ENCODE data around the gene RNF149. TPM values are rescaled to one million over a fixed set of nuclear protein-coding genes. Genes with fewer than 3 reads are reported as not detected.

RNF149 gene
- total RNA-seq, 1 experiment from 2014 or later: 45.0 TPM

Other genes with a start within 250 kb of the RNF149 start
- 37.2 and 49.8 TPM in 2 replicates for gene TBC1D8, start 157.3 kb downstream of the RNF149 start, total RNA-seq (2014; rRNA removed; shearing (Covaris generic); ENCODE audit: low replicate concordance)
- 96.0 and 125 TPM in 2 replicates for gene CNOT11, start 55.8 kb downstream of the RNF149 start, total RNA-seq (2014; rRNA removed; shearing (Covaris generic); ENCODE audit: low replicate concordance)
- 3.7 and 5.2 TPM in 2 replicates for gene CREG2, start 78.8 kb upstream of the RNF149 start, total RNA-seq (2014; rRNA removed; shearing (Covaris generic); ENCODE audit: low replicate concordance)
- gene RFX8, start 166.4 kb upstream of the RNF149 start, total RNA-seq (2014; rRNA removed; shearing (Covaris generic); ENCODE audit: low replicate concordance): not detected in 2 replicates

All from Caki2 (cell line).